Fibroblast of villous mesenchyme (primary cell): Measurements from ENCODE around the gene SPTB. TPM values are rescaled to one million over a fixed set of nuclear protein-coding genes. Genes with fewer than 3 reads are reported as not detected.
A peak's percentile ranks its signal among the peaks of the same experiment; 100 is the strongest.

ENCODE experiments used
- DNase-seq: peaks from one replicate; pipeline ENCODE4 v3.0.0-alpha.2; 2010; ENCODE audit warnings: low read depth
- H3K4me3 ChIP-seq: 2 replicates; pipeline ENCODE4 v1.5.1; 2011; ENCODE audit warnings: low read depth, mild to moderate bottlenecking, low read length
- total RNA-seq: library from RNA; depleted of rRNA; stranded (reverse); fragments of >200 nt; gene quantifications from 2 replicates; pipeline ENCODE4 v1.2.3, GENCODE V29; 2012
- TF ChIP-seq, protein P1 (sequence below): IDR thresholded peaks from 2 replicates; pipeline ENCODE4 v1.5.1; 2012; ENCODE audit warnings: low read depth, mild to moderate bottlenecking, low read length; ENCODE audit not compliant: insufficient read depth

Gene SPTB
- total RNA-seq, 1 donor = under 0.01 TPM

DNA sequence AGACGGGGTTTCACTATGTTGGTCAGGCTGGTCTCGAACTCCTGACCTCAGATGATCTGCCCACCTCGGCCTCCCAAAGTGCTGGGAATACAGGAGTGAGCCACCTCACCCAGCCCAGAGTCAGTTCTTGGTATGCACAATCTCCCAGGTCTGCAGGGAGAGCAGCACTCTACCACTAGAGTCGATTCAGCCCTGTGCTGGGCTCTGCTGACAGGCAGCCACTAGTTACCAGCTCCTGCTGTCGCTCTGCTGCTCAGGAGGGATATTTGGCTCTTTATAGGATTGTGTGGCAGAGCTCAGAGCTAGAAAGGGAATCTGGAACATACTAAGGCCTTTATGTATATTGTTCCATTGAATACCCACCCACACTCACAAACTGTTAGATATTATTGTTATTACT, 44.3 kb downstream of the SPTB start:
- TF ChIP-seq, protein P1, sequence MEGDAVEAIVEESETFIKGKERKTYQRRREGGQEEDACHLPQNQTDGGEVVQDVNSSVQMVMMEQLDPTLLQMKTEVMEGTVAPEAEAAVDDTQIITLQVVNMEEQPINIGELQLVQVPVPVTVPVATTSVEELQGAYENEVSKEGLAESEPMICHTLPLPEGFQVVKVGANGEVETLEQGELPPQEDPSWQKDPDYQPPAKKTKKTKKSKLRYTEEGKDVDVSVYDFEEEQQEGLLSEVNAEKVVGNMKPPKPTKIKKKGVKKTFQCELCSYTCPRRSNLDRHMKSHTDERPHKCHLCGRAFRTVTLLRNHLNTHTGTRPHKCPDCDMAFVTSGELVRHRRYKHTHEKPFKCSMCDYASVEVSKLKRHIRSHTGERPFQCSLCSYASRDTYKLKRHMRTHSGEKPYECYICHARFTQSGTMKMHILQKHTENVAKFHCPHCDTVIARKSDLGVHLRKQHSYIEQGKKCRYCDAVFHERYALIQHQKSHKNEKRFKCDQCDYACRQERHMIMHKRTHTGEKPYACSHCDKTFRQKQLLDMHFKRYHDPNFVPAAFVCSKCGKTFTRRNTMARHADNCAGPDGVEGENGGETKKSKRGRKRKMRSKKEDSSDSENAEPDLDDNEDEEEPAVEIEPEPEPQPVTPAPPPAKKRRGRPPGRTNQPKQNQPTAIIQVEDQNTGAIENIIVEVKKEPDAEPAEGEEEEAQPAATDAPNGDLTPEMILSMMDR = no peak
- DNase-seq = no peak
- H3K4me3 ChIP-seq = no peak overlapping the region

DNA sequence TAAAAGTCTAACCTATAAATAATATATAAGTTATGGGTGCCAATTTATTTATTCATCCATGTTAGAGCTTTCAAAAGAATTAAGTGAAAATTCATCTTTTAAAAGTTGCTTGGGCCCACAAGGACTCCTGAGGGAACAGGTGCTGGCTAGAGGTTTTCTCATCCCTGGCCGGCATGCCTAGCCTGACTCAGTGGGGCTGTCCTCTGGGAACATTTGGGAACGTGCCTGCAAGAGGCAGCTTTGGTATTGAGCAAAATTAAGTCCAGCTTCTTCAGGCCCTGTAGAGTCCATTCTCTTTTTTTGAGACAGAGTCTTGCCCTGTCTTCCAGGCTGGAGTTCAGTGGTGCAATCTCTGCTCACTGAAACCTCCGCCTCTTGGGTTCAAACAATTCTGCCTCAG, 44.7 kb downstream of the SPTB start:
- TF ChIP-seq, protein P1 = no peak
- DNase-seq = no peak
- no peak overlapping the region for H3K4me3 ChIP-seq

DNA sequence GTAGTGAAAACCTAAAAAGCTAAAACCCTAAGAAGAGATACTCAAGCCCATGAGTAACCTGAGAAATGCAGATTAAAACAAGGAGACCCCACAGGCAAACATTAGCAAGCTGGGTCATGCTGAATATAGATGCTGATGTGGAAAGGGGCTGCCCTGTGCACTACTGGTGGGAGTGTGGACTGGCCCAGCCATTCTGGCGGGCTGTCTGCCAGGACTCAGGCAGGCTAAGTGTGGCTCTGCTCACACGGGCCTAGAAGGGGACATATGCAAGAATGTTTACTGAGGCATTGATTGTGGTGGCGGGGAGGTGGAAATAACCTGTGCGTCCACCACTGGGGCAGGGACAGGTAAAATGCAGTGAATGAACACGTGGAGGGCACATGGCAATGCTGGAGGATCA, 48.3 kb downstream of the SPTB start:
- TF ChIP-seq, protein P1 = no peak
- H3K4me3 ChIP-seq = no peak overlapping the region
- DNase-seq = no peak

DNA sequence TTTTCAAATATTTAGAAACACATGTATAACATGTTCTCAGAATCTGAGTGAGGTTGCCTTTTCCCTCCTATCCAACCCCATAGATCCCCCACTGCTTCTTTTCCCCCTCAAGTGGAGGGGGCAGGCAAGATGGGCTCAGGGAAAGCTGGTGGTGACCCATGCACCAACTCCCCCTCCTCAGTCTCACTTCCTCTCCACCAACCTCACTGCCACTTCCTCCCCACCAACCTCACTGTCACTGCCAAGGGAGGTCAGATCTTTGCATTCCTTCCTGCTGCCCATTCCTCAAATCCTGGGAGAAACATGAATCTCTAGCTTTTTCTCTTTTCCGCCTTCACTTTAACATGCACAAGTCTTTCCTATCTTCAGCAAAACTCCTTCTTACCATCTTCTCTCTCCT, 48.7 kb downstream of the SPTB start:
- no peak overlapping the region for H3K4me3 ChIP-seq
- TF ChIP-seq, protein P1 = no peak

DNA sequence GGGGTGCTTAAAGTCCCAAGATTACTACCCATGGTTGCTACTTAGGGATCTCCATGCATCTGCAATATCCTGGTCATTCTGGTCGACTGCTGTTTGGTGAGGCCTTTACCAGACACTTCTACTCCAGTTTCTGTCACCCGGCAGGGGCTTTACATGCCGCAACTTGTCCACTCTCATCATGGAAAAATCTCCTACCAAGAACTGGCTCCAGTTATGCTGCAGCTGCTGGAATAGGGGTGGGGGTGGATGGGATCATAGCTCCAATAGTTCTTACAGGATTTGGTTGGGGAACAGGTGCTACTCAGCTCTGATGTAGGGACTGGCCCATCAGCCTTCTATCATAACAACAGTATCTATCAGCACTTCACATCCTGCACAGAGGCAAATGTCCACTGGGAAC, 51.6 kb downstream of the SPTB start:
- TF ChIP-seq, protein P1 = no peak
- DNase-seq = no peak
- H3K4me3 ChIP-seq = no peak overlapping the region

More for the DNA sequence above, 48.7 kb downstream of the SPTB start:
- DNase-seq = no peak

DNA sequence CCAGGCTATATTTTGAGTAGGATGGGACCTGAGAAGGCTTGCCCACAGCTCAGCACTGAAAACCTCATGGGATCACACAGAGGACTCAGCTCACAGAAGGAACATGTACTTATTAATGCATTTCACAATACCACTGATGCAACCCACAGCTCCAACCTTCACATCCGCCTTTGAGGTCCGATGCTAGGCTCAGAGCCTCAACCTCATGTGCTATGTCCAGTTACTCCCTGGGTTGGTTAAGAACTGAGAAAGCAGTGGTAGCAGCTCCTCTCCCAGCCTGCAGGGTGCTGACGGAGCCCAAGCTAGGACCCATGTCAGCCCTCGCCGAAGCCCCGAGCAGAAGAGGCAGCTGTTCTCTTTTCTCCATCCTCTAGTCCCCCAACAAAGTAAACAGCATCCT, 52.9 kb downstream of the SPTB start:
- DNase-seq = peak; percentile 66
- TF ChIP-seq, protein P1 = no peak
- no peak overlapping the region for H3K4me3 ChIP-seq

DNA sequence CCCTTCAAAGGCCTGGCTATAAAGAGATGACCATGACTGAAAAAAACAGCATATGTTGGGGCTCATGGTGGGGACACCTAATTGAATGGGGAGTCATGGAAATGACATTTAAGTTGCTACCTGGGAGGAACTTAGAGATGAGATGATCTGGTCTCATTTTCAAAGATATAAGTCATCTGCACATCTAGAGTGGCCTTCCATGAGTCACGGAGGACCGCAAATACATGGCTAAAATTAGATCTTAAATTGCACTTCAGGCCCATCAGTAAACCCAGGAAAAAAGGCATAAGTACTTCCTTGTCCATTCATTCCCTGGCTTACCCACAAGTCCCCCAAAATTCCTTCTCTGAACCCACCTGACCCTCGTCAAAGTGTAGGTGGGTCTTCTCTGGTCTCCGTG, 53.4 kb downstream of the SPTB start:
- DNase-seq = no peak
- TF ChIP-seq, protein P1 = no peak
- H3K4me3 ChIP-seq = no peak overlapping the region
